ENCODE results near the gene NTN1. TPM values are rescaled to one million over a fixed set of nuclear protein-coding genes. Genes with fewer than 3 reads are reported as not detected.

The NTN1 gene
- total and polyA plus RNA-seq, 2 of the 13 experiments (the other 11 are each of a cell fraction or from before 2014, with no cell fraction given), result 0.04 to 0.05 TPM

DNA sequence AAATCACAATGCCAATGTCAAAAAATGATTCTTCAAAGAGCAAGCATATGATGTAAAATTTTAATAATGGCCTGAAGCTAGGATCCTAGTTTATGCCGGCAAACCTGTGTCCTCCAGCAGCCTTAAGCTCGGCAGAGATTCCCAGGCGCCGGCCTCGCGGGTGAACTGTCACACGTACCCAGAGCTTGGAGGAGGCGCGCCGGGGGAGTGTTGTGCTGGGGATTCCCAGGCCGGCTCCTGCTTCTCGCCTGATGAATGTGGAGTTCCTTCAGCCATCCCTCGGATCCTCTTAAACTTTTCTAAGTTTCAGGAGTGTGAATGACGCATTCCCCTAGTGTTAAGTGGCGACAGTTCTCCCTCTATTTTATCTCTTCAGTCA lies 19.1 kb upstream of the NTN1 start (continued):
- TF ChIP-seq, protein P1, sequence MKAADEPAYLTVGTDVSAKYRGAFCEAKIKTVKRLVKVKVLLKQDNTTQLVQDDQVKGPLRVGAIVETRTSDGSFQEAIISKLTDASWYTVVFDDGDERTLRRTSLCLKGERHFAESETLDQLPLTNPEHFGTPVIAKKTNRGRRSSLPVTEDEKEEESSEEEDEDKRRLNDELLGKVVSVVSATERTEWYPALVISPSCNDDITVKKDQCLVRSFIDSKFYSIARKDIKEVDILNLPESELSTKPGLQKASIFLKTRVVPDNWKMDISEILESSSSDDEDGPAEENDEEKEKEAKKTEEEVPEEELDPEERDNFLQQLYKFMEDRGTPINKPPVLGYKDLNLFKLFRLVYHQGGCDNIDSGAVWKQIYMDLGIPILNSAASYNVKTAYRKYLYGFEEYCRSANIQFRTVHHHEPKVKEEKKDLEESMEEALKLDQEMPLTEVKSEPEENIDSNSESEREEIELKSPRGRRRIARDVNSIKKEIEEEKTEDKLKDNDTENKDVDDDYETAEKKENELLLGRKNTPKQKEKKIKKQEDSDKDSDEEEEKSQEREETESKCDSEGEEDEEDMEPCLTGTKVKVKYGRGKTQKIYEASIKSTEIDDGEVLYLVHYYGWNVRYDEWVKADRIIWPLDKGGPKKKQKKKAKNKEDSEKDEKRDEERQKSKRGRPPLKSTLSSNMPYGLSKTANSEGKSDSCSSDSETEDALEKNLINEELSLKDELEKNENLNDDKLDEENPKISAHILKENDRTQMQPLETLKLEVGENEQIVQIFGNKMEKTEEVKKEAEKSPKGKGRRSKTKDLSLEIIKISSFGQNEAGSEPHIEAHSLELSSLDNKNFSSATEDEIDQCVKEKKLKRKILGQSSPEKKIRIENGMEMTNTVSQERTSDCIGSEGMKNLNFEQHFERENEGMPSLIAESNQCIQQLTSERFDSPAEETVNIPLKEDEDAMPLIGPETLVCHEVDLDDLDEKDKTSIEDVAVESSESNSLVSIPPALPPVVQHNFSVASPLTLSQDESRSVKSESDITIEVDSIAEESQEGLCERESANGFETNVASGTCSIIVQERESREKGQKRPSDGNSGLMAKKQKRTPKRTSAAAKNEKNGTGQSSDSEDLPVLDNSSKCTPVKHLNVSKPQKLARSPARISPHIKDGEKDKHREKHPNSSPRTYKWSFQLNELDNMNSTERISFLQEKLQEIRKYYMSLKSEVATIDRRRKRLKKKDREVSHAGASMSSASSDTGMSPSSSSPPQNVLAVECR (CRISPR knock-in tag; IDR thresholded peaks at IDR 0.05; ENCODE audit: borderline replicate concordance), result no peak

DNA sequence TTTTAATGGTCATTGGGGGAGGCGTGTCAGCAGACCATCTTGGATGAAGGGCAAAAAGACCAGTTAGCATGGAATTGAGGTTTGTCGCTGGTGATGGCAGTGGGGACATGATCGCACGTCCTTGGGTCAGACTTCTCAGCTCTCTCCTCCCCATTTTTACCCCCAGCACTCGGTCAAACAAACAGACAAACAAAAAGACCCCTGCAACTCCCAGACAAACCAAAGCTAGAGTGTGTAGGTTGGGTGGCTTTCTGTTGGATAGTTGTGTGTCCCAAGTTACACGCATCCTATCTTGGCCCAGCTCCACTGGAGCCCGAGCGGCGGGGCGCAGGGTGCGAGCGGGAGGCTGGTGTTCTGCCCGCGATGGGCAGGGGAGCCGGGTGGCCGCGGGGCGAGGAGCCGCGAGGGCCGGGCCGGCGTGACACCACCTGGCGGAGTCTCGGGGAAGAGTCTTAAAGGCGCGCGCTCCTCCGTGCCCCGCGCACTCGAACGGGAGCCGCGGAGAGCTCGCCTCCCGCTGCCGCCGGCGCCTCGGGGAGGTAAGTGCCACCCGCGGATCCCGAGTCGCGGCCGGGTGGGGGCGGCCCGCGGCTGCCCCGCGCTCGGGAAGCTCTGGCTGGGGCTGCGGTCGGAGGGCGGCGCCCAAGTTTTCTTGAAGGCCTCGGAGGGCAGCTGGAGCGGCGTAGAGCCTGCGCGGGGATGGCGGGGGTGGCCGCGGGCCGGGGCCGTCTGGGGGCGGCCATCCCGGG lies 18.5 kb upstream of the NTN1 start:
- 18% methylated on average over 10 of the region's 69 CpGs for WGBS (ENCODE audit: low lambda C conversion rate)
- DNase-seq (ENCODE audit: low spot score), result no peak
- CTCF ChIA-PET (ENCODE audit: low intra/inter-chr PET ratio, low total read pairs), result no interaction called here
- TF ChIP-seq, protein P2, sequence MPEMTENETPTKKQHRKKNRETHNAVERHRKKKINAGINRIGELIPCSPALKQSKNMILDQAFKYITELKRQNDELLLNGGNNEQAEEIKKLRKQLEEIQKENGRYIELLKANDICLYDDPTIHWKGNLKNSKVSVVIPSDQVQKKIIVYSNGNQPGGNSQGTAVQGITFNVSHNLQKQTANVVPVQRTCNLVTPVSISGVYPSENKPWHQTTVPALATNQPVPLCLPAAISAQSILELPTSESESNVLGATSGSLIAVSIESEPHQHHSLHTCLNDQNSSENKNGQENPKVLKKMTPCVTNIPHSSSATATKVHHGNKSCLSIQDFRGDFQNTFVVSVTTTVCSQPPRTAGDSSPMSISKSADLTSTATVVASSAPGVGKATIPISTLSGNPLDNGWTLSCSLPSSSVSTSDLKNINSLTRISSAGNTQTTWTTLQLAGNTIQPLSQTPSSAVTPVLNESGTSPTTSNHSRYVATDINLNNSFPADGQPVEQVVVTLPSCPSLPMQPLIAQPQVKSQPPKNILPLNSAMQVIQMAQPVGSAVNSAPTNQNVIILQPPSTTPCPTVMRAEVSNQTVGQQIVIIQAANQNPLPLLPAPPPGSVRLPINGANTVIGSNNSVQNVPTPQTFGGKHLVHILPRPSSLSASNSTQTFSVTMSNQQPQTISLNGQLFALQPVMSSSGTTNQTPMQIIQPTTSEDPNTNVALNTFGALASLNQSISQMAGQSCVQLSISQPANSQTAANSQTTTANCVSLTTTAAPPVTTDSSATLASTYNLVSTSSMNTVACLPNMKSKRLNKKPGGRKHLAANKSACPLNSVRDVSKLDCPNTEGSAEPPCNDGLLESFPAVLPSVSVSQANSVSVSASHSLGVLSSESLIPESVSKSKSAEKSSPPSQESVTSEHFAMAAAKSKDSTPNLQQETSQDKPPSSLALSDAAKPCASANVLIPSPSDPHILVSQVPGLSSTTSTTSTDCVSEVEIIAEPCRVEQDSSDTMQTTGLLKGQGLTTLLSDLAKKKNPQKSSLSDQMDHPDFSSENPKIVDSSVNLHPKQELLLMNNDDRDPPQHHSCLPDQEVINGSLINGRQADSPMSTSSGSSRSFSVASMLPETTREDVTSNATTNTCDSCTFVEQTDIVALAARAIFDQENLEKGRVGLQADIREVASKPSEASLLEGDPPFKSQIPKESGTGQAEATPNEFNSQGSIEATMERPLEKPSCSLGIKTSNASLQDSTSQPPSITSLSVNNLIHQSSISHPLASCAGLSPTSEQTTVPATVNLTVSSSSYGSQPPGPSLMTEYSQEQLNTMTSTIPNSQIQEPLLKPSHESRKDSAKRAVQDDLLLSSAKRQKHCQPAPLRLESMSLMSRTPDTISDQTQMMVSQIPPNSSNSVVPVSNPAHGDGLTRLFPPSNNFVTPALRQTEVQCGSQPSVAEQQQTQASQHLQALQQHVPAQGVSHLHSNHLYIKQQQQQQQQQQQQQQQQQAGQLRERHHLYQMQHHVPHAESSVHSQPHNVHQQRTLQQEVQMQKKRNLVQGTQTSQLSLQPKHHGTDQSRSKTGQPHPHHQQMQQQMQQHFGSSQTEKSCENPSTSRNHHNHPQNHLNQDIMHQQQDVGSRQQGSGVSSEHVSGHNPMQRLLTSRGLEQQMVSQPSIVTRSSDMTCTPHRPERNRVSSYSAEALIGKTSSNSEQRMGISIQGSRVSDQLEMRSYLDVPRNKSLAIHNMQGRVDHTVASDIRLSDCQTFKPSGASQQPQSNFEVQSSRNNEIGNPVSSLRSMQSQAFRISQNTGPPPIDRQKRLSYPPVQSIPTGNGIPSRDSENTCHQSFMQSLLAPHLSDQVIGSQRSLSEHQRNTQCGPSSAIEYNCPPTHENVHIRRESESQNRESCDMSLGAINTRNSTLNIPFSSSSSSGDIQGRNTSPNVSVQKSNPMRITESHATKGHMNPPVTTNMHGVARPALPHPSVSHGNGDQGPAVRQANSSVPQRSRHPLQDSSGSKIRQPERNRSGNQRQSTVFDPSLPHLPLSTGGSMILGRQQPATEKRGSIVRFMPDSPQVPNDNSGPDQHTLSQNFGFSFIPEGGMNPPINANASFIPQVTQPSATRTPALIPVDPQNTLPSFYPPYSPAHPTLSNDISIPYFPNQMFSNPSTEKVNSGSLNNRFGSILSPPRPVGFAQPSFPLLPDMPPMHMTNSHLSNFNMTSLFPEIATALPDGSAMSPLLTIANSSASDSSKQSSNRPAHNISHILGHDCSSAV (CRISPR knock-in tag; IDR thresholded peaks at IDR 0.05; ENCODE audit: borderline replicate concordance), result no peak
- TF ChIP-seq RFXANK (CRISPR knock-in tag; IDR thresholded peaks at IDR 0.05) (no peak), ZNF282 (IDR thresholded peaks at IDR 0.05; ENCODE audit: partially characterized antibody) (no peak), ZNF235 (CRISPR knock-in tag; IDR thresholded peaks at IDR 0.05; ENCODE audit: borderline replicate concordance) (no peak), NFIC (IDR thresholded peaks at IDR 0.05; ENCODE audit: low read length) (no peak)
- TF ChIP-seq, protein P3, sequence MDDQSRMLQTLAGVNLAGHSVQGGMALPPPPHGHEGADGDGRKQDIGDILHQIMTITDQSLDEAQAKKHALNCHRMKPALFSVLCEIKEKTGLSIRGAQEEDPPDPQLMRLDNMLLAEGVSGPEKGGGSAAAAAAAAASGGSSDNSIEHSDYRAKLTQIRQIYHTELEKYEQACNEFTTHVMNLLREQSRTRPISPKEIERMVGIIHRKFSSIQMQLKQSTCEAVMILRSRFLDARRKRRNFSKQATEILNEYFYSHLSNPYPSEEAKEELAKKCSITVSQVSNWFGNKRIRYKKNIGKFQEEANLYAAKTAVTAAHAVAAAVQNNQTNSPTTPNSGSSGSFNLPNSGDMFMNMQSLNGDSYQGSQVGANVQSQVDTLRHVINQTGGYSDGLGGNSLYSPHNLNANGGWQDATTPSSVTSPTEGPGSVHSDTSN (CRISPR knock-in tag; IDR thresholded peaks at IDR 0.05; ENCODE audit: borderline replicate concordance), result no peak

More for the DNA sequence above, 18.5 kb upstream of the NTN1 start:
- no TSS peak for BruUV-seq (replicated peaks)
- no peaks in the 10 kb centered on the region for H3K79me2 ChIP-seq (ENCODE audit: insufficient read depth, low read length)
- peaks cover 11 to 44% of the 10 kb centered on the region in 2 experiments; a peak in 4 of 5 replicates for H3K27me3 ChIP-seq (ENCODE audit: control insufficient read depth in 1 of 2, insufficient read depth in 2 of 2, low read length in 2 of 2)
- no peaks in the 10 kb centered on the region for H4K20me1 ChIP-seq (ENCODE audit: insufficient read depth, low read length)
- H3K9ac ChIP-seq (ENCODE audit: insufficient read depth, low read depth, low read length), result no peak overlapping the region
- H3K9me3 ChIP-seq (ENCODE audit: low read length), result no peaks in the 10 kb centered on the region
- no peak overlapping the region for H2AFZ ChIP-seq (ENCODE audit: low read length)
- H3K27ac ChIP-seq (ENCODE audit: extremely low read length, insufficient read depth, low read length), result no peak overlapping the region
- H3K4me3 ChIP-seq (replicated peaks in 1 of 3; ENCODE audit: insufficient read depth in 1 of 3, low read depth in 2 of 3, low read length in 3 of 3), result no peak overlapping the region
- no peaks in the 10 kb centered on the region for H3K36me3 ChIP-seq (replicated peaks in 1 of 2; ENCODE audit: control insufficient read depth in 1 of 2, insufficient read depth in 2 of 2, low read length in 2 of 2)
- ATAC-seq (no peak), FAIRE-seq (no peak)
- no peaks in the 10 kb centered on the region for H3K4me1 ChIP-seq (ENCODE audit: insufficient read depth, low read length)
- intact Hi-C loops (cut with micrococcal nuclease; ENCODE audit: unreplicated experiment), result no loop called here
- in situ Hi-C loops (cut with HindIII; ENCODE audit: extremely low pct_ligation_motif_present, low pct_unique_long_range_greater_than_20kb), result no loop called here
- POLR2A ChIA-PET, result no interaction called here
- H3K4me2 ChIP-seq (ENCODE audit: low read depth, low read length), result no peak overlapping the region

Measured in HepG2 (cell line).